ENCODE results near the gene HES7.
"Not testable (repeated sequence)": the region's sequence is repeated elsewhere in the genome, so short reads cannot be mapped to it uniquely, and the experiment has no call there.

Gene HES7

GRCh38 chr17:8123695-8124349, at the start of gene HES7:
Gene HES7, minus strand, starts transcription at chr17:8124106. Its CDS starts 22 bp downstream, at chr17:8124084.
- no peak for DNase-seq (ENCODE audit: low spot score)

DNA sequence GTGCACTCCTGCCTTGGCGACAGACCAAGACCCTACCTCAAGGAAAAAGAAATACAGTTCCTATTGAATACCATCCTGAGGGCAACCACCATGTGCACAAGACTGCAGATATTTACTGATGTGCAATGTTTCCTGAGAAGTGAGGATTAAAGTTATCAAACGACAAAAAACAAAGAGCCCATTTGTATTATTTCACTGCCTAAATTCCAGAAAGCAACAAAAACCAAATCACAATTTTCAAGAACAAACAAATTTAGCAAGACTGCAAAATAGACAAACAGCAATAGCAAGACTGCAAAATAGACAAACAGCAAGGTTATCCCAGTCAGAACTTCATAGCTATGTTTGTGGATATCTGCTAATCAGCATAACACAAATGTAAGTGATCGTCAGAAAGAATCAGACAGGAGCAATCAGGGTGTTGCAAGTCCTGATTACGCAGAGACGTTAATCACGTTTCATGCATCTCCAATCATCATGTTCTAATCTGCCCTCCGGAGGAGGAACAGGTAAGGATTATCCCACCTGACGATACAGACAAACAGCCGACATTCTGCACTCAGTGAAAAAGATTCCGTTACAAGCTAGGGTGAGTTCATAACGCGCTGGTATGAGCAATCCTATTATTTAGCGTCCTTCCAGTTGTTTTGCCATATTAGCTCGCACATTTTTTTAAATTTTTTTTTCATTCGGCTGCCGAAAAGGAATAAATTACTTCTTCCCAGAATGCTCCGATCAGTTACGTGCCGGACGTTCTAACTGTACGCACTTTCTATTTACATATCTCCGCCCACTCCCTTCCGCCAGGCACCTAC, 49.4 kb upstream of the HES7 start:
- peak; percentile 90 for DNase-seq (ENCODE audit: low spot score)

DNA sequence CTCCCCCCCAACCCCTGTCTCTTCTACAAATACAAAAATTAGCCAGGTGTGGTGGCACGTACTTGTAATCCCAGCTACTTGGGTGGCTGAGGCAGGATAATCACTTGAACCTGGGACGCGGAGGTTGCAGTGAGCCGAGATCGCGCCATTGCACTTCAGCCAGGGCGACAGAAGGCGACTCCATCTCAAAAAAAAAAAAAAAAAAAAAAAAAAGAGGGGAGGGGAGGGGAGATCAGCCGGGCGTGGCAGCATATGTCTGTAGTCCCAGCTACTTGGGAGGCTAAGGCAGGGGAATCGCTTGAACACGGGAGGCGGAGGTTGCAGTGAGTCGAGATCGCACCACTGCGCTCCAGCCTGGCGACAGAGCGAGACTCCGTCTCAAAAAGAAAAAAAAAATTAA, 46.3 kb upstream of the HES7 start:
- not testable (repeated sequence) for DNase-seq (ENCODE audit: low spot score)

DNA sequence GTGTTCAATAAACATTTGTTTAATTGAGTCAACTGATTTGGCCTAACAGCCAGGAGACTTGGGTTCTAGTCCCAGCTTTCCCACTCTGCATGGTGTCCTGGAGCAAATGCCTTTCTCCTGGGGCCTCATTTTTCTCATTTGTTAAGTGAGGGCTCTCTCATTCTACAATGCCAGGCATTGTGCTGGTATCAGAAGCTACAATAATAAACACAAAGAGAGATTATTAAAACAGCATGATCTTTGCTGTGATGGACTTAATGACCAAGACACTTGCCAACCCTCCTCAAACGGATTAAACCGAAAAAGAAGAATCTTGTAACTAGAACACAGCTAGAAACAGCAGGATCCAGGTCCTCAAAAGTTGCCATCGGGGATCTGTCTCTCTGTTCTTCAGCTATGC, 43.6 kb upstream of the HES7 start:
- no peak for DNase-seq (ENCODE audit: low spot score)

GRCh38 chr17:8166731-8167130, 42.8 kb upstream of the HES7 start:
- no peak for DNase-seq (ENCODE audit: low spot score)

DNA sequence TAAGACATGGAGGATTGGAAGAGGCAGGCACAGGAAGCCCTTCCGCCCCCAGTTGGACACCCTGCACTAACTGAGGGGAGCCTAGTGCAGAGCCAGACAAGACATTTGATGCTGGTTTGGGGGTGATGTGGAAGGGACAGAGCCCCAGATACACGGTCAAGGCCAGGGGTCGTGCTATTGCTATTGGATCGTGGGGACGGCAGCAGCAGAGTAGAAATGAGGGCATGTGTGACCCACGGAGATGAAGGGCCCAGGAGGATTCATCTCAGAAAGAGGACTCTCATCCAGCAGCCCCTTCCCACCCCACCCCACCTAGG, 40.9 kb upstream of the HES7 start:
- no peak for DNase-seq (ENCODE audit: low spot score)

GRCh38 chr17:8163978-8164814, 40.3 kb upstream of the HES7 start:
- DNase-seq (ENCODE audit: low spot score) = peak; percentile 69

GRCh38 chr17:8162997-8163977, 39.4 kb upstream of the HES7 start:
- DNase-seq (ENCODE audit: low spot score) = no peak

DNA sequence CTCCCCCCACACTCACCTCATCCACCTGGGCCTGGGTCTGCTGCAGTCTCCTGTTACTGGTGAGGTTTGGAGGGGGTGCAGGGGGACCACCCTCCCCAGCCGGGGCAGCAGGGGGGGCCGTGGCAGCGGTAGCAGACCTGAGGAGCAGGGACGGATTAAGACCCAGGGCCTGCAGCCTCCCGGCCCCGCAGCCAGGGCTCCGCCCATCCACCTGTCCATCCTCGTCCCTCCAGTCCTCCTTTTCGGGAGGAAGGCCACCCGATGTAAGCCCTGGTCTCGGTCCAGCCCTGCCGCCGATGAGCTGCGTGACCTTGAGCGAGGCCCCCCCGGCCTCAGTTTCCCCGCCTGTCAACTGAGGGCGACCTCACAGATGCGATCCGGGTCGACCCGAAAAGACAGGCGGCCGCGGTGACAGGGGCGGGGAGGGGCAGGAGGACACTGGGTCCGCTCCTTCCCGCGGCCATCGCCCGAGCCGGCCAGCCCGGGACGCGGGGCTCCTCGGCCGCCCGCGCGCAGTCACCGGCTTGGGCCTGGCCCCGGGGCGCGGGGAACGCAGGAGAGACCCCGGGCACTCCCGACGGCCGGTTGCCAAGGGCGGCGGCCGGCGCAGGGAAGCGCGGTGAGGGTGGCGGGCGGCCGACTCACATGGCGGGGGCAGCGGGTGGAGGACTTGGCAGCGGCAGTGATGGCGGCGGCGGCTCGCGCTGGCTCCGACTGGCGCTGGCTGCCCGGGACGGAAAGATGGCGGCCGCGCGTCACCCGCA, 38.5 kb upstream of the HES7 start, which contains the start of gene VAMP2:
Gene VAMP2 (minus strand): TSS at position 716 of the 764 bp plus-strand sequence. CDS start 69 bp downstream, at position 647.
- peak; percentile 82 for DNase-seq (ENCODE audit: low spot score)

GRCh38 chr17:8161289-8162232, 37.7 kb upstream of the HES7 start:
- DNase-seq (ENCODE audit: low spot score) = no peak

- no peak for DNase-seq (ENCODE audit: low spot score)
Observed at GRCh38 chr17:8160741-8161221, 36.9 kb upstream of the HES7 start.

- DNase-seq (ENCODE audit: low spot score) = no peak
Observed at GRCh38 chr17:8160224-8160577, 36.3 kb upstream of the HES7 start.

- no peak for DNase-seq (ENCODE audit: low spot score)
Observed at GRCh38 chr17:8159459-8160223, 35.7 kb upstream of the HES7 start.

- DNase-seq (ENCODE audit: low spot score) = no peak
Observed at GRCh38 chr17:8159032-8159400, 35.1 kb upstream of the HES7 start.

DNA sequence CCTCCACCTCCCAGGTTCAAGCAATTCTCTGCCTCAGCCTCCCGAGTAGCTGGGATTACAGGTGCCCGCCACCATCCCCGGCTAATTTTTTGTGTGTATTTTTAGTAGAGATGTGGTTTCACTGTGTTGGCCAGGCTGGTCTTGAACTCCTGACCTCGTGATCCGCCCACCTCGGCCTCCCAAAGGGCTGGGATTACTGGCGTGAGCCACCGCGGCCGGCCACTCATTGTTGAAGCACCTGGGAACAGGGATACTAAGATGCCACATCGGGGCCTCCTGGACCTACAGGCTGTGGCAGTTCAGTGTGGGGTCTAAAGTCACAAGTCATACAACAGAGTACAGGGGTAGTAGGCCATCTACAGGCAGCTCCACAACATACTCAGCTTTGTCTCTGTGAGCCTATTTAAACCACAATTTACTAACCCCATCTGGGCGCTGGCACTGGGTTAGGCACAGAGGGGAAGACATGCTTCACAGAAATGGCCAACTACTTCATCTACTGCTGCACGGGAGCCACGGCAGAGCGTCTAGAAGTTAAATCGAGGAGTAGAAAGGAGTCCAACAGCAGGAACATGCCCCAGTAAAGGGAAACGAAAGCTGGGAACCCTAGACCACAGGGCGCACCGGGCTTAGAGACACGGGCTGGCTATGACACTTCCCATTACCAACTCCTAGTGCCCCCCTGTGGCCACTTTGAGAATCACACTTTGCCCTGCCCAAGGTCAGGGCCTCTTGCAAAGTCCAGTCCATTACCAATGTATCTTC, 34.5 kb upstream of the HES7 start:
- peak; percentile 90 for DNase-seq (ENCODE audit: low spot score)

GRCh38 chr17:8156246-8156992, 32.5 kb upstream of the HES7 start:
- DNase-seq (ENCODE audit: low spot score) = peak; percentile 100

DNA sequence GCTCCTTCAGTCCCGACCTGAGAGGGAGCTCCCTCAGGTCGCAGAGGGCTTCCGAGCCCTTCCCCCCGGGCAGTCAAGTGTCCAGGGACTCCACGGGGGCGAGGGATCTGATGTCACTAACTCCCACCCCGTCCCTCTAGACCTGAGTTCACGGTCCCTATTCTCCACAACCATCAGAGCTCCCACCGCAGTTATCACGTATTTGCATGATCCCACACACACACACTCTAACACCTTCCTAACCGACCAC, 32.0 kb upstream of the HES7 start:
- DNase-seq (ENCODE audit: low spot score) = no peak
